GM18502 (cell line): Measurements from ENCODE around the gene DCAF4.
"Not testable (repeated sequence)": the region's sequence is repeated elsewhere in the genome, so short reads cannot be mapped to it uniquely, and the experiment has no call there.

ENCODE experiments used
- ATAC-seq: cut with Tn5 transposase; IDR thresholded peaks from one replicate; pipeline ENCODE4 v1.9.1; 2021; ENCODE audit warnings: mild to moderate bottlenecking; ENCODE audit not compliant: unreplicated experiment, poor library complexity

DCAF4 gene

GRCh38 chr14:72966038-72966437, 39.8 kb downstream of the DCAF4 start:
- no peak for ATAC-seq

GRCh38 chr14:72968316-72968715, 42.1 kb downstream of the DCAF4 start:
- ATAC-seq = no peak

- no peak for ATAC-seq
Measured at GRCh38 chr14:72970058-72970630, 43.9 kb downstream of the DCAF4 start.

GRCh38 chr14:72970824-72971434, 44.7 kb downstream of the DCAF4 start:
- no peak for ATAC-seq

GRCh38 chr14:72974661-72975060, 48.4 kb downstream of the DCAF4 start:
- ATAC-seq = no peak

- no peak for ATAC-seq
Measured at GRCh38 chr14:72975770-72976169, 49.5 kb downstream of the DCAF4 start.

GRCh38 chr14:72978856-72979255, 52.6 kb downstream of the DCAF4 start:
- ATAC-seq = no peak

GRCh38 chr14:72980863-72981262, 54.6 kb downstream of the DCAF4 start:
- ATAC-seq = no peak

- no peak for ATAC-seq
Measured at GRCh38 chr14:72982146-72982708, 56.0 kb downstream of the DCAF4 start.

- ATAC-seq = no peak
Measured at GRCh38 chr14:72986214-72986613, 60.0 kb downstream of the DCAF4 start.

GRCh38 chr14:72986857-72987256, 60.6 kb downstream of the DCAF4 start:
- ATAC-seq = no peak

- ATAC-seq = no peak
Measured at GRCh38 chr14:72990171-72990570, 63.9 kb downstream of the DCAF4 start.

- no peak for ATAC-seq
Measured at GRCh38 chr14:72996916-72997315, 70.7 kb downstream of the DCAF4 start.

- no peak for ATAC-seq
Measured at GRCh38 chr14:72998252-72998903, 72.1 kb downstream of the DCAF4 start.

GRCh38 chr14:72999316-72999715, 73.1 kb downstream of the DCAF4 start:
- ATAC-seq = no peak

- no peak for ATAC-seq
Measured at GRCh38 chr14:73000073-73000472, 73.8 kb downstream of the DCAF4 start.

GRCh38 chr14:73003681-73004080, 77.4 kb downstream of the DCAF4 start:
- no peak for ATAC-seq

- not testable (repeated sequence) for ATAC-seq
Measured at GRCh38 chr14:73004641-73005040, 78.4 kb downstream of the DCAF4 start.

GRCh38 chr14:73007835-73008234, 81.6 kb downstream of the DCAF4 start:
- no peak for ATAC-seq

- ATAC-seq = no peak
Measured at GRCh38 chr14:73008501-73008900, 82.2 kb downstream of the DCAF4 start.
